Measurements from ENCODE around the gene ATP1B2.

The ATP1B2 gene

GRCh38 chr17:7685533-7686221 lies 35.0 kb downstream of the ATP1B2 start:
- peak; percentile 94 for DNase-seq

GRCh38 chr17:7686222-7687071 lies 35.7 kb downstream of the ATP1B2 start:
- peak; percentile 88 for DNase-seq

GRCh38 chr17:7687072-7687907 lies 36.6 kb downstream of the ATP1B2 start, which contains the start of gene TP53:
TP53 (minus strand) TSS chr17:7687490; CDS start chr17:7676594, 10,896 bp downstream.
- DNase-seq = peak; percentile 96

GRCh38 chr17:7687908-7688807 lies 37.4 kb downstream of the ATP1B2 start, which contains the start of gene WRAP53:
WRAP53 (plus strand) TSS chr17:7688477; CDS start chr17:7688649, 172 bp downstream.
- peak; percentile 99 for DNase-seq

DNA sequence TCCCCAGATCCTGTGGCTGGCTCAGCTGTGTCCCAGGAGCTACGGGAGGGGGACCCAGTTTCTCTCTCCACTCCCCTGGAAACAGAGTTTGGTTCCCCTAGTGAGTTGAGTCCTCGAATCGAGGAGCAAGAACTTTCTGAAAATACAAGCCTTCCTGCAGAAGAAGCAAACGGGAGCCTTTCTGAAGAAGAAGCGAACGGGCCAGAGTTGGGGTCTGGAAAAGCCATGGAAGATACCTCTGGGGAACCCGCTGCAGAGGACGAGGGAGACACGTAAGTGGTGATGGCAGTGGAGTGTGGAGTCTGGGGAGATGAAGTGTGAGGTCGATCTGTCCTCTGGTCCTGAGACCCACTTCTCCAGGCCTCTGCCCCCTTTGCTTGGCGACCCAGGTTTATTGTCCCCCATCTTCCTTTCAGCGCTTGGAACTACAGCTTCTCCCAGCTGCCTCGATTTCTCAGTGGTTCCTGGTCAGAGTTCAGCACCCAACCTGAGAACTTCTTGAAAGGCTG lies 38.1 kb downstream of the ATP1B2 start:
- DNase-seq = no peak

- no peak for DNase-seq
Observed at GRCh38 chr17:7695586-7695985, 44.9 kb downstream of the ATP1B2 start.

DNA sequence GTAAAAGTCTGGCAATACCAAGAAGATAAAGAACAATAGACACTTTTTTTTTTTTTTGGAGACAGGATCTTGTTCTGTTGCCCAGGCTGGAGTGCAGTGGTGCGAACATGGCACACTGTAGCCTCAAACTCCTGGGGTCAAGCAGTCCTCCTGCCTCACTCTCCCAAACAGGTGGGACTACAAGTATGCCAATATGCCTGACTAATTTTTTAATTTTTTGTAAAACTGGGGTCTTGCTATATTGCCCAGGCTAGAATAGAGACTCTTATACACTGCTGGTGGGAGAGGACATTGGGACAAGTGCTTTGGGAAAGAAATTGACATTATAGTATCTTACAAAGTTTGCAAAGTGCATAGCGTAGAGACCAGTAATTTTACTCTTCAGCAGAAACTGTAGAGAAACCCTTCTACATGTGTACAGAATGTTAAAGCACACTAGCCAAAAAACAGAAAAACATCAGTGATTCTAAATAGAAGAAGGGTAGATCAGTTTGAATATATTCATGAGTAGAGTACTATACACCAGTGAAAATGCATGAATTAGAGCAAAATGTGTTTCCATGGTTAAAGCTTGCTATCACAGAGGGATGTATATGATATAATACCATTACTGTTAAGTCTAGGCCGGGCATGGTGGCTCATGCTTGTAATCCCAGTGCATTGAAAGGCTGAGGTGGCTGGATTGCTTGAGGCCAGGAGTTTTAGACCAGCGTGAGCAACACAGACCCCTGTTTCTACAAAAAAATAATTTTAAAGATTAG lies 47.3 kb downstream of the ATP1B2 start:
- no peak for DNase-seq

- no peak for DNase-seq
Observed at GRCh38 chr17:7700510-7700909, 49.8 kb downstream of the ATP1B2 start.

- no peak for DNase-seq
Observed at GRCh38 chr17:7701681-7702080, 51.0 kb downstream of the ATP1B2 start.

GRCh38 chr17:7702776-7703175 lies 52.0 kb downstream of the ATP1B2 start:
- no peak for DNase-seq

GRCh38 chr17:7703584-7704479 lies 53.1 kb downstream of the ATP1B2 start:
- DNase-seq = peak; percentile 62

DNA sequence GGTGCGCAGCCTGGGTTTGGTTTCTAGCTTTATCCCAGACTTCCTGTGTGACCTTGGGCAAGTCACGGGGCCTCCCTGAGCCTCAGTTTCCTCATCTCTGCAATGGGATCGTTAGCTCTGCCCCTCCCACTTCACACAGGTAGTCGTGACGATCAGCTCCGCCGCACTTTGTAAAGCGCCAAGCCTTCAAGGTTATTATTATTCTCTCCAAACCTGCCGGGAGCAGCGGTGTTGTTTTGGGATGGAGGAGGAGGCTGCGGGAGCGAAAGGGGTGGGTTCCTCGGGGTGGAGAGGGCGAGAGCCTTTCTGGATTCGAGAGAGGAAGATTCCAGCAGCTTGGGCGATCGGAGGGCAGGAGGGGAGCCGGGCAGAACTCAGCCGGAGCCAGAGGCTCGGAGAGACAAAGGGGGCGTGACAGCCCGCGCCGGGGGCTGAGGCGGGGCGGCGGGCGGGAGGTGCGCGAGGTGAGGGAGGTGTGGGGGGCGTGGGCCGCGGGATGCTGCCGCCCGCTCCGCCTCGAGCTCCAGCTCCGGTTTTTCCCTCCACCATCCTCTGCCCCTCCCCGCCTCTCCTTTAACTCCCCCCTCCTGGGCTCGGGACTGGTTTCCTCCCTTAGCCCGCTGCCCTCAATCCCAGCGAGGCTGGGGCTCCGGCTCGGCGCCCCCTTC lies 54.0 kb downstream of the ATP1B2 start, which contains the start of gene EFNB3:
EFNB3 (plus strand) TSS at position 602 of the 668 bp plus-strand sequence. CDS start 397 bp downstream, outside the sequence.
- peak; percentile 59 for DNase-seq

- DNase-seq = no peak
Observed at GRCh38 chr17:7705269-7706255, 54.8 kb downstream of the ATP1B2 start.

GRCh38 chr17:7706631-7707354 lies 56.1 kb downstream of the ATP1B2 start:
- DNase-seq = no peak
